ENCODE data around the gene ATXN1.

GRCh38 chr6:16482702-16483314, 278.5 kb downstream of the ATXN1 start:
- TF ChIP-seq CTCF (IDR thresholded peaks at IDR 0.05) (no peak), POLR2A (IDR thresholded peaks at IDR 0.05) (no peak)

All from transverse colon (tissue), 3 donors.